Measurements from ENCODE around the gene MRGPRX2. TPM values are rescaled to one million over a fixed set of nuclear protein-coding genes. Genes with fewer than 3 reads are reported as not detected.

Gene MRGPRX2
- total RNA-seq, 1 donor from 2014 or later, result not detected

- Histone ChIP-seq H3K36me3 (ENCODE audit: control insufficient read depth in 3 of 3, insufficient read depth in 3 of 3, low read length in 3 of 3) (no peaks in the 10 kb centered on the region), H3K4me3 (ENCODE audit: low read length in 3 of 3) (no peak overlapping the region), H3K9me3 (ENCODE audit: control insufficient read depth in 3 of 3, low read length in 3 of 3) (no peaks in the 10 kb centered on the region), H3K27ac (ENCODE audit: low read depth, low read length) (no peak overlapping the region), H3K9ac (ENCODE audit: low read depth in 1 of 3, low read length in 3 of 3) (no peak overlapping the region), H3K4me1 (ENCODE audit: control insufficient read depth in 3 of 3, insufficient read depth in 3 of 3, low read length in 3 of 3) (no peaks in the 10 kb centered on the region), H3K27me3 (ENCODE audit: control insufficient read depth in 3 of 3, insufficient read depth in 3 of 3, low read length in 3 of 3) (peaks cover 0 to 2% (median 0%) of the 10 kb centered on the region in 3 donors)
These were observed 32.3 kb upstream of the MRGPRX2 start for GRCh38 chr11:19092850-19093249.

- Histone ChIP-seq H3K9me3 (ENCODE audit: control insufficient read depth in 3 of 3, low read length in 3 of 3) (no peaks in the 10 kb centered on the region), H3K4me1 (ENCODE audit: control insufficient read depth in 3 of 3, insufficient read depth in 3 of 3, low read length in 3 of 3) (no peaks in the 10 kb centered on the region), H3K9ac (ENCODE audit: low read depth in 1 of 3, low read length in 3 of 3) (no peak overlapping the region), H3K4me3 (ENCODE audit: low read length in 3 of 3) (no peak overlapping the region), H3K27me3 (ENCODE audit: control insufficient read depth in 3 of 3, insufficient read depth in 3 of 3, low read length in 3 of 3) (peaks cover 0 to 2% (median 0%) of the 10 kb centered on the region in 3 donors), H3K27ac (ENCODE audit: low read depth, low read length) (no peak overlapping the region), H3K36me3 (ENCODE audit: control insufficient read depth in 3 of 3, insufficient read depth in 3 of 3, low read length in 3 of 3) (no peaks in the 10 kb centered on the region)
These were observed 31.8 kb upstream of the MRGPRX2 start for GRCh38 chr11:19092342-19092741.

- Histone ChIP-seq H3K9ac (ENCODE audit: low read depth in 1 of 3, low read length in 3 of 3) (no peak overlapping the region), H3K27me3 (ENCODE audit: control insufficient read depth in 3 of 3, insufficient read depth in 3 of 3, low read length in 3 of 3) (peaks cover 0 to 2% (median 0%) of the 10 kb centered on the region in 3 donors), H3K27ac (ENCODE audit: low read depth, low read length) (no peak overlapping the region), H3K9me3 (ENCODE audit: control insufficient read depth in 3 of 3, low read length in 3 of 3) (no peaks in the 10 kb centered on the region), H3K4me3 (ENCODE audit: low read length in 3 of 3) (no peak overlapping the region), H3K36me3 (ENCODE audit: control insufficient read depth in 3 of 3, insufficient read depth in 3 of 3, low read length in 3 of 3) (no peaks in the 10 kb centered on the region), H3K4me1 (ENCODE audit: control insufficient read depth in 3 of 3, insufficient read depth in 3 of 3, low read length in 3 of 3) (no peaks in the 10 kb centered on the region)
These were observed 30.8 kb upstream of the MRGPRX2 start for GRCh38 chr11:19091366-19091765.

- H3K9ac ChIP-seq (ENCODE audit: low read depth in 1 of 3, low read length in 3 of 3), result no peak overlapping the region
- H3K9me3 ChIP-seq (ENCODE audit: control insufficient read depth in 3 of 3, low read length in 3 of 3), result no peaks in the 10 kb centered on the region
- H3K4me3 ChIP-seq (ENCODE audit: low read length in 3 of 3), result no peak overlapping the region
- no peaks in the 10 kb centered on the region for H3K4me1 ChIP-seq (ENCODE audit: control insufficient read depth in 3 of 3, insufficient read depth in 3 of 3, low read length in 3 of 3)
- H3K36me3 ChIP-seq (ENCODE audit: control insufficient read depth in 3 of 3, insufficient read depth in 3 of 3, low read length in 3 of 3), result no peaks in the 10 kb centered on the region
- H3K27ac ChIP-seq (ENCODE audit: low read depth, low read length), result no peak overlapping the region
- peaks cover 0 to 2% (median 0%) of the 10 kb centered on the region in 3 donors for H3K27me3 ChIP-seq (ENCODE audit: control insufficient read depth in 3 of 3, insufficient read depth in 3 of 3, low read length in 3 of 3)
These were observed 28.9 kb upstream of the MRGPRX2 start for GRCh38 chr11:19089421-19089820.

- Histone ChIP-seq H3K36me3 (ENCODE audit: control insufficient read depth in 3 of 3, insufficient read depth in 3 of 3, low read length in 3 of 3) (no peaks in the 10 kb centered on the region), H3K9ac (ENCODE audit: low read depth in 1 of 3, low read length in 3 of 3) (no peak overlapping the region), H3K9me3 (ENCODE audit: control insufficient read depth in 3 of 3, low read length in 3 of 3) (no peaks in the 10 kb centered on the region), H3K4me1 (ENCODE audit: control insufficient read depth in 3 of 3, insufficient read depth in 3 of 3, low read length in 3 of 3) (no peaks in the 10 kb centered on the region), H3K4me3 (ENCODE audit: low read length in 3 of 3) (no peak overlapping the region), H3K27me3 (ENCODE audit: control insufficient read depth in 3 of 3, insufficient read depth in 3 of 3, low read length in 3 of 3) (peaks cover 0 to 2% (median 0%) of the 10 kb centered on the region in 3 donors), H3K27ac (ENCODE audit: low read depth, low read length) (no peak overlapping the region)
These were observed 28.3 kb upstream of the MRGPRX2 start for GRCh38 chr11:19088791-19089190.

- Histone ChIP-seq H3K36me3 (ENCODE audit: control insufficient read depth in 3 of 3, insufficient read depth in 3 of 3, low read length in 3 of 3) (no peaks in the 10 kb centered on the region), H3K4me3 (ENCODE audit: low read length in 3 of 3) (no peak overlapping the region), H3K9me3 (ENCODE audit: control insufficient read depth in 3 of 3, low read length in 3 of 3) (no peaks in the 10 kb centered on the region), H3K27me3 (ENCODE audit: control insufficient read depth in 3 of 3, insufficient read depth in 3 of 3, low read length in 3 of 3) (peaks cover 0 to 2% (median 0%) of the 10 kb centered on the region in 3 donors), H3K4me1 (ENCODE audit: control insufficient read depth in 3 of 3, insufficient read depth in 3 of 3, low read length in 3 of 3) (no peaks in the 10 kb centered on the region), H3K9ac (ENCODE audit: low read depth in 1 of 3, low read length in 3 of 3) (no peak overlapping the region), H3K27ac (ENCODE audit: low read depth, low read length) (no peak overlapping the region)
These were observed 27.1 kb upstream of the MRGPRX2 start for GRCh38 chr11:19087658-19088057.

- no peak overlapping the region for H3K9ac ChIP-seq (ENCODE audit: low read depth in 1 of 3, low read length in 3 of 3)
- no peaks in the 10 kb centered on the region for H3K27me3 ChIP-seq (ENCODE audit: control insufficient read depth in 3 of 3, insufficient read depth in 3 of 3, low read length in 3 of 3)
- no peak overlapping the region for H3K27ac ChIP-seq (ENCODE audit: low read depth, low read length)
- no peak overlapping the region for H3K4me3 ChIP-seq (ENCODE audit: low read length in 3 of 3)
- H3K36me3 ChIP-seq (ENCODE audit: control insufficient read depth in 3 of 3, insufficient read depth in 3 of 3, low read length in 3 of 3), result no peaks in the 10 kb centered on the region
- no peaks in the 10 kb centered on the region for H3K4me1 ChIP-seq (ENCODE audit: control insufficient read depth in 3 of 3, insufficient read depth in 3 of 3, low read length in 3 of 3)
- H3K9me3 ChIP-seq (ENCODE audit: control insufficient read depth in 3 of 3, low read length in 3 of 3), result no peaks in the 10 kb centered on the region
These were observed 24.3 kb upstream of the MRGPRX2 start for GRCh38 chr11:19084661-19085315.

- Histone ChIP-seq H3K9ac (ENCODE audit: low read depth in 1 of 3, low read length in 3 of 3) (no peak overlapping the region), H3K27me3 (ENCODE audit: control insufficient read depth in 3 of 3, insufficient read depth in 3 of 3, low read length in 3 of 3) (no peaks in the 10 kb centered on the region), H3K4me3 (ENCODE audit: low read length in 3 of 3) (no peak overlapping the region), H3K4me1 (ENCODE audit: control insufficient read depth in 3 of 3, insufficient read depth in 3 of 3, low read length in 3 of 3) (peaks cover 0 to 6% (median 3%) of the 10 kb centered on the region in 3 donors), H3K36me3 (ENCODE audit: control insufficient read depth in 3 of 3, insufficient read depth in 3 of 3, low read length in 3 of 3) (no peaks in the 10 kb centered on the region), H3K27ac (ENCODE audit: low read depth, low read length) (no peak overlapping the region), H3K9me3 (ENCODE audit: control insufficient read depth in 3 of 3, low read length in 3 of 3) (no peaks in the 10 kb centered on the region)
These were observed 22.6 kb upstream of the MRGPRX2 start for GRCh38 chr11:19083166-19083565.

GRCh38 chr11:19080579-19080993 is 20.1 kb upstream of the MRGPRX2 start:
- Histone ChIP-seq H3K4me1 (ENCODE audit: control insufficient read depth in 3 of 3, insufficient read depth in 3 of 3, low read length in 3 of 3) (peaks cover 0 to 6% (median 3%) of the 10 kb centered on the region in 3 donors), H3K9ac (ENCODE audit: low read depth in 1 of 3, low read length in 3 of 3) (no peak overlapping the region), H3K27ac (ENCODE audit: low read depth, low read length) (no peak overlapping the region), H3K27me3 (ENCODE audit: control insufficient read depth in 3 of 3, insufficient read depth in 3 of 3, low read length in 3 of 3) (no peaks in the 10 kb centered on the region), H3K9me3 (ENCODE audit: control insufficient read depth in 3 of 3, low read length in 3 of 3) (no peaks in the 10 kb centered on the region), H3K36me3 (ENCODE audit: control insufficient read depth in 3 of 3, insufficient read depth in 3 of 3, low read length in 3 of 3) (no peaks in the 10 kb centered on the region), H3K4me3 (ENCODE audit: low read length in 3 of 3) (no peak overlapping the region)

- H3K36me3 ChIP-seq (ENCODE audit: control insufficient read depth in 3 of 3, insufficient read depth in 3 of 3, low read length in 3 of 3), result no peaks in the 10 kb centered on the region
- no peak overlapping the region for H3K4me3 ChIP-seq (ENCODE audit: low read length in 3 of 3)
- H3K4me1 ChIP-seq (ENCODE audit: control insufficient read depth in 3 of 3, insufficient read depth in 3 of 3, low read length in 3 of 3), result peaks cover 0 to 6% (median 3%) of the 10 kb centered on the region in 3 donors
- no peak overlapping the region for H3K27ac ChIP-seq (ENCODE audit: low read depth, low read length)
- H3K9me3 ChIP-seq (ENCODE audit: control insufficient read depth in 3 of 3, low read length in 3 of 3), result no peaks in the 10 kb centered on the region
- no peak overlapping the region for H3K9ac ChIP-seq (ENCODE audit: low read depth in 1 of 3, low read length in 3 of 3)
- no peaks in the 10 kb centered on the region for H3K27me3 ChIP-seq (ENCODE audit: control insufficient read depth in 3 of 3, insufficient read depth in 3 of 3, low read length in 3 of 3)
These were observed 19.3 kb upstream of the MRGPRX2 start for GRCh38 chr11:19079643-19080440.
